Ectodermal cell (in vitro differentiated cells): ENCODE results near the gene DTX3.
A peak's percentile ranks its signal among the peaks of the same experiment; 100 is the strongest.
"Not testable (repeated sequence)": the region's sequence is repeated elsewhere in the genome, so short reads cannot be mapped to it uniquely, and the experiment has no call there.

ENCODE experiments used
- H3K27ac ChIP-seq: 2 replicates; pipeline ENCODE4 v1.7.0; 2013; ENCODE audit warnings: mild to moderate bottlenecking, low read depth, low read length; ENCODE audit not compliant: insufficient read depth, poor library complexity, severe bottlenecking
- H3K27me3 ChIP-seq: 2 replicates; pipeline ENCODE4 v1.7.0; 2013; ENCODE audit warnings: mild to moderate bottlenecking, low read length; ENCODE audit not compliant: insufficient read depth, control insufficient read depth, poor library complexity, severe bottlenecking
- H3K36me3 ChIP-seq: one replicate; pipeline ENCODE4 v1.7.0; 2013; ENCODE audit warnings: low read length; ENCODE audit not compliant: control insufficient read depth, insufficient read depth
- H3K4me1 ChIP-seq: one replicate; pipeline ENCODE4 v1.7.0; 2013; ENCODE audit warnings: low read length; ENCODE audit not compliant: control insufficient read depth, insufficient read depth
- H3K4me3 ChIP-seq: 2 replicates; pipeline ENCODE4 v1.7.0; 2013; ENCODE audit warnings: low read depth, low read length, control low read depth; ENCODE audit not compliant: insufficient read depth
- H3K9me3 ChIP-seq: 2 replicates; pipeline ENCODE4 v1.7.0; 2013; ENCODE audit warnings: mild to moderate bottlenecking, low read length, moderate library complexity; ENCODE audit not compliant: control insufficient read depth
- WGBS, 2 experiments: methylation state at CpG; one replicate each; pipeline ENCODE4 v1.1.7; 2013; ENCODE audit warnings: missing lambda C conversion rate in 2 of 2; 5-methylcytosine and 5-hydroxymethylcytosine counted together

The DTX3 gene

GRCh38 chr12:57632073-57632957, 27.7 kb downstream of the DTX3 start:
- H3K27ac ChIP-seq: no peak overlapping the region
- H3K36me3 ChIP-seq: no peaks in the 10 kb centered on the region
- H3K27me3 ChIP-seq: peaks cover 76% of the 10 kb centered on the region
- no peaks in the 10 kb centered on the region for H3K9me3 ChIP-seq
- peak overlapping the region; percentile 43 for H3K4me3 ChIP-seq
- 0% methylated on average over 66 to 67 of the region's 67 CpGs for WGBS, 2 experiments
- H3K4me1 ChIP-seq: peaks cover 12% of the 10 kb centered on the region

- Histone ChIP-seq H3K27ac (no peak within 1 kb of the TSS), H3K4me3 (peak within 1 kb of the TSS; percentile 43), H3K4me1 (peaks cover 12% of the 10 kb centered on the region), H3K27me3 (peaks cover 67% of the 10 kb centered on the region), H3K36me3 (no peaks in the 10 kb centered on the region), H3K9me3 (no peaks in the 10 kb centered on the region)
- 3 to 5% methylated on average over 57 of the region's 58 CpGs for WGBS, 2 experiments
Measured at GRCh38 chr12:57632958-57633840, 28.6 kb downstream of the DTX3 start, which contains the start of gene B4GALNT1. B4GALNT1 (minus strand) TSS chr12:57633201; CDS start chr12:57632132, 1,069 bp downstream.

- H3K4me3 ChIP-seq, H3K9me3 ChIP-seq, H3K4me1 ChIP-seq, H3K36me3 ChIP-seq, H3K27ac ChIP-seq: not testable (repeated sequence)
- H3K27me3 ChIP-seq: peaks cover 32% of the 10 kb centered on the region
- 90 to 93% methylated on average over 9 of the region's 9 CpGs for WGBS, 2 experiments
Measured at GRCh38 chr12:57636731-57637130, 32.1 kb downstream of the DTX3 start.

- H3K27me3 ChIP-seq: peaks cover 25% of the 10 kb centered on the region
- no peaks in the 10 kb centered on the region for H3K36me3 ChIP-seq
- no peaks in the 10 kb centered on the region for H3K4me1 ChIP-seq
- no peak overlapping the region for H3K27ac ChIP-seq
- no peak overlapping the region for H3K4me3 ChIP-seq
- 74 to 100% methylated on average over 1 to 2 of the region's 3 CpGs for WGBS, 2 experiments
- no peaks in the 10 kb centered on the region for H3K9me3 ChIP-seq
Measured at GRCh38 chr12:57637364-57637763, 32.7 kb downstream of the DTX3 start.

GRCh38 chr12:57638096-57638495, 33.5 kb downstream of the DTX3 start:
- Histone ChIP-seq H3K4me3 (no peak overlapping the region), H3K4me1 (no peaks in the 10 kb centered on the region), H3K36me3 (no peaks in the 10 kb centered on the region), H3K27me3 (peaks cover 18% of the 10 kb centered on the region), H3K9me3 (no peaks in the 10 kb centered on the region), H3K27ac (no peak overlapping the region)
- WGBS, 2 experiments: 88 to 94% methylated on average over 3 of the region's 3 CpGs

GRCh38 chr12:57640175-57641042, 35.8 kb downstream of the DTX3 start:
- WGBS, 2 experiments: 90 to 92% methylated on average over 7 of the region's 7 CpGs
- Histone ChIP-seq H3K4me3 (no peak overlapping the region), H3K36me3 (no peaks in the 10 kb centered on the region), H3K4me1 (no peaks in the 10 kb centered on the region), H3K27me3 (peaks cover 2% of the 10 kb centered on the region), H3K27ac (no peak overlapping the region), H3K9me3 (no peaks in the 10 kb centered on the region)

GRCh38 chr12:57641699-57642442, 37.2 kb downstream of the DTX3 start:
- no peaks in the 10 kb centered on the region for H3K9me3 ChIP-seq
- no peaks in the 10 kb centered on the region for H3K4me1 ChIP-seq
- H3K36me3 ChIP-seq: no peaks in the 10 kb centered on the region
- H3K27ac ChIP-seq: no peak overlapping the region
- H3K27me3 ChIP-seq: no peaks in the 10 kb centered on the region
- 64 to 71% methylated on average over 5 of the region's 5 CpGs for WGBS, 2 experiments
- no peak overlapping the region for H3K4me3 ChIP-seq

- not testable (repeated sequence) for H3K36me3 ChIP-seq, H3K27me3 ChIP-seq, H3K4me1 ChIP-seq, H3K9me3 ChIP-seq, H3K4me3 ChIP-seq, H3K27ac ChIP-seq
- 61 to 62% methylated on average over 12 to 13 of the region's 13 CpGs for WGBS, 2 experiments
Measured at GRCh38 chr12:57645990-57646658, 41.5 kb downstream of the DTX3 start.

- not testable (repeated sequence) for H3K27me3 ChIP-seq, H3K4me1 ChIP-seq, H3K27ac ChIP-seq, H3K4me3 ChIP-seq, H3K9me3 ChIP-seq, H3K36me3 ChIP-seq
- 69 to 76% methylated on average over 2 to 8 of the region's 15 CpGs for WGBS, 2 experiments
Measured at GRCh38 chr12:57646659-57647049, 42.0 kb downstream of the DTX3 start.
